HG02678 (cell line): ENCODE data around the gene SCN4A.
"Not testable (repeated sequence)": the region's sequence is repeated elsewhere in the genome, so short reads cannot be mapped to it uniquely, and the experiment has no call there.

ENCODE experiments used
- ATAC-seq: cut with Tn5 transposase; IDR thresholded peaks from one replicate; pipeline ENCODE4 v1.9.1; 2021; ENCODE audit warnings: mild to moderate bottlenecking, moderate library complexity; ENCODE audit not compliant: unreplicated experiment

The SCN4A gene

DNA sequence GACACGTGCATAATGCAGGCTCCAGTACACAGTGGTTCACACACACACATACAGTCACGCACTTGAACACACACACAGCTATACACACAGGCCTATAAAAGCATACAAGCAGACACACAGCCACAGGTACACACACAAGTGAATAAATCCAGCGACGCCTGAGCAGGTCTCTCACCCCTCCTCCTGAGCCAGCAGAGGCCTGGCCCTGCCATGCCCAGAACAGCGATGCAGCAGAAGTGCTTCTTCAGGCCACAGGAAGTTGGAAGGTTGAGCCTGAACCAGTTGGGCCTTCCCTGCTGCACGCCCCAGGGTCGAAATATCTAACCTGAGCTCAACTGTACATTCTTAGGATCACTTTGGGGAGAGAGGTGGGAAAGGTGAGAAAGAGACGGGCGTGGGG is 33.3 kb downstream of the SCN4A start:
- no peak for ATAC-seq

DNA sequence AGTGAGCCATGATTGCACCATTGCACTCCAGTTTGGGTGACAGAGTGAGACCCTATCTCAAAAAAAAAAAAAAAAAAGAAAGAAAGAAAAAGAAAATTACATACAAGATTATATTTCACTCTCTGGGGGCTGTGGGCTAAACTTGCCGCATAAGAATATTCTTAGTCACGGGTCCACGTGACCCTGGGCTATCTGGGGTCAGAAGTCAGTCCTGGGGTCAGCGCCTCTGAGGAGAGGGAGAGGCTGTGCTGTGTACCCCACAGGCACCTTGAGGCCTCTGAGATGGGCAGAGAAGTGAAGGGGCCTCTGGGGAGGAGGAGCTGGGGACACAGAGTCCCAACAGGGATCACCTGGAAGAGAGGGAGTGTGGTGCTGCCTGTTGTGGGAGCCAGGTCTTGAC is 34.8 kb downstream of the SCN4A start:
- ATAC-seq = no peak

- no peak for ATAC-seq
Measured at GRCh38 chr17:63937319-63937718, 35.4 kb downstream of the SCN4A start.

DNA sequence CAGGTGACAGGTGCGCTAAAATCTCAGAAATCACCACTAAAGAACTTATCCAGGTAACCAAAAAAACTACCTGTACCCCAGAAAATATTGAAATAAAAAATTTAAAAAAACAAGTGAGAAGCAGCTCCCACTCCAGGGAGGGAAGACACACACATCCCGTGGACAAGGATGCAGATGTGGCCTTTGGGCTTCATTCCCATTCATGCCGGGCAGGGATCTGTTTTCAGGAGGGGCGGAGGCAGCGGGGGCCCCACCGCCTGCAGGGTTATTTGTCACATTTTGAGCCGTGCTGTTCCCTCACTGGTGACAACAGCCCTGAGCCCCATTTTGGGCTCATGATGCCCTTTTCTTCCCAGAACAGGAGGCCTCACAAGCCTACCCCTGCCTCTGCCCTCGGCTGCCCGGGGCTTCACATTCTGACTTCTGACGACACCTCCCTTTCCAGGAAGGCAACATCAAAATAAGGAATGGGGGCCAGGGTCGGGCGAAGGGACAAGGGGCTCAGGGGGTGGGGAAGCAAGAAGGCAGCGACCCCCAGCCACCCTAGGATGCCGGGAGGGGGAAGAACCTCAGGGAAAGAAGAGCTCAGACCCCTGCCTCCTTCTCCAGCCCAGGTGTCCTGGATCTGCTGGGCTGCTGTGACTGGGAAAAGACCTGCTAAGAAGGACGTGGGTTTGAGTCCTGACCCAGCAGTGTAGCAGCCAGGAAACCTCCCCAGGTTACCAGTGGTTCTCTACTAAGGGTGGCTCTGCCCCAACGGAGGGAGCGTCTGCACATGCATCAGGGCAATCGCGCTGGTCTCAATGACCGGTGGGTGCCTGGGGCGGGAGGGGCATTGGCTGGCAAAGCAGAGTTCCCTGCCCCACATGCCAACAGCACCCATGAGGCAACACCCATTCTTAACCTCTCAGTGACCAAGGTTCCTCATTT is 38.3 kb downstream of the SCN4A start:
- ATAC-seq = no peak

- ATAC-seq = no peak
Measured at GRCh38 chr17:63933598-63933997, 39.1 kb downstream of the SCN4A start.

DNA sequence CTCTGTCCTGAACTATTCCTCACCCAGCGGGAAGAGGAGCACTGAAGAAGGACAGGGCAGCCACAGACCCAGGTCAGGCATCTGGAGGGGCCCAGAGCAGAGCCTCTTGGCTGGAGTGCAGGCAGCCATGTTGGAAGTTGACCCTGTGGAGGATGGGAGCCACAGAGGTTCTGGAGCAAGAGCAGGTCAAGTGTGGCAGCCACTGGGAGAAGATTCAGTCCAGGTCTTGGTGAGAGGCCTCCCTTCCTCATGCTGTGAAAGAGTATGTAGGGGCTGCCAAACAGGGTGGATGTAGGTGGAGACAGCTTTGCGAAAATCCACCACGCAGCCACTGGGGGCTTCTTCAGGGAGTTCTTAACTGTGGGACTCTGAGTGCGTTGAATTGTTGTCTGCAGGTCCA is 40.0 kb downstream of the SCN4A start:
- ATAC-seq = no peak

DNA sequence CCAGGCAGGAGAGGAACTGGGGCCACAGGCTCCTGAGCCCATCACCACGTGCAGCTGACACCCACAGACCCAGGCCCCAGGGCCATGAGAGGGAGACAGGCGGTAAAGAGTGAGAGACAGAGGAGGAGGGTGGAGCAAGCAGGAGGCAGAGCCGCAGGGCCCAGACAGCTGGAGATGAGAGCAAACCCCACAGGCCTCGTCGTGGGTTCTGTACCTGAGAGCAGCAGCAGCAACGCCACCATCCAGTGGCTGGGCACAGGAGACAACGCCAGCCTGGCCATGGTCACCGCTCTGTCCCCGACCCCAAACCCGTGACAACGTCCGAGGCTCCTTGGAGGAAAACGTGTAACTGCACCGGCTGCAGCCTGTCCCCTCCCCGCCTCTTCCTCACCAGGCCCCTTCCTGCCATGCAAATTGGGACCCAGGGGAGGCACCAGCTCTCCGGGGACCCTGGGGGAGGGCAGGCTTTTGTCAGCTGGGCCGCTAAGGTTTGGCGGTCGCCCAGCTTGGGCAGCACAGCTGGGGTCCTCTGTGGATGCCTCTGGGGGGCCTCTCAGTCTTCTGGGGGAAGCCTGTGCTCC is 40.6 kb downstream of the SCN4A start, which contains the start of gene CD79B:
CD79B (minus strand) TSS at position 351 of the 581 bp plus-strand sequence; CDS start at position 281, 70 bp downstream.
- ATAC-seq = peak; percentile 83

DNA sequence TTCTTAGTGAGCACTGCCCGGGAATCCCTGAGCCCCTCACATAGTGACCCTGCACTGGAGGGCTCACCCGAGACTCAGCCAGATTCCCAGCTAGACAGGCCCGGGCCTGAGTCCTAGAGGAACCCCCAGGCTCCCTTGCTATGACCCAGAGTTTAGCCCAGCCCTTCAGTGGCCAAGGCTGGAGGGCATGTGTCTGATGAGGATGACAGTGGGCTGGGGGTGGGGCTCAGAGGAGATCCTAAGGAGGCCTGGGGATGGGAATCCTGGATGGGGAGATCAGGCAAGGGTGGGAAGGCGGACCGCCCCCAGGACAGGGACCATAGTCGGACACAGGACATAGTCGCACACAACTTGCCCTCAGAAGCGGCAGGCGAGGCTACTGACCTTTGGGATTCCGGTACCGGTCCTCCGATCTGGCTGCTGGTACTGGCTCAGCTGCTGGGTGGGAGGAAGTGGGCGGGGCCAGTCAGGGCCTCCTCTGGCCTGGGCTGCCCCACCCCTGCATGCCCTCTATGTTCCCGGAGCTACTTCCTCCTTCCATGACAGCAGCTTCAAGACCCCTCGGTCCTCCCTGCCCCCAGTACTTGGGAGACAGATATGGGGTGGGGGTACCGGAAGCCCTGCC is 41.7 kb downstream of the SCN4A start:
- peak; percentile 37 for ATAC-seq

- no peak for ATAC-seq
Measured at GRCh38 chr17:63929860-63930766, 42.6 kb downstream of the SCN4A start.

- ATAC-seq = no peak
Measured at GRCh38 chr17:63928966-63929695, 43.6 kb downstream of the SCN4A start.

DNA sequence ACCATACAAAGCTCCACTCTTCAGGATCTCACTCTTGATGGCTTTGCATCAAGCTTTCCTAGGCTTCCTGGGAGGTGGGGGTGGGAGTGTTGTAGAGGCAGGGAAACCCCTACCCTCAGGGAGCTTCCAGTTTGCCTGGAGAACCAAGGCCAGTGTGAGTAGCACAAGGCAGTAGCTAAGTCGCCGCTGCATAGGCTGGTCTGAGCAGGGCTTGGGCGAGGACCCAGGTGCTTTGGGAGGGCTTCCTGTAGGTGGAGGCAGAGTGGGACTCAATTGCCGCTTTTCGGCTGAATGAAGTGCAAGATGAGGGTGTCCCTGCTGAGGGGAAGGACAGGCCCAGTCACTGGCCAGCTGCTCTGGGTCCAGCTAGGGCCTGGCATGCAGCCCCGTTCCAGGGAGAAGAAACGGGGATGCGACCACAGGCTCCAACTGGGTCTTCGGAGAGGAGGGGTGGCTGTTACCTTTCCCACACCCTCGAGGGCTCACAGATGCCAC is 44.5 kb downstream of the SCN4A start:
- no peak for ATAC-seq

- no peak for ATAC-seq
Measured at GRCh38 chr17:63927464-63928171, 45.1 kb downstream of the SCN4A start.

- no peak for ATAC-seq
Measured at GRCh38 chr17:63926164-63926563, 46.6 kb downstream of the SCN4A start.

DNA sequence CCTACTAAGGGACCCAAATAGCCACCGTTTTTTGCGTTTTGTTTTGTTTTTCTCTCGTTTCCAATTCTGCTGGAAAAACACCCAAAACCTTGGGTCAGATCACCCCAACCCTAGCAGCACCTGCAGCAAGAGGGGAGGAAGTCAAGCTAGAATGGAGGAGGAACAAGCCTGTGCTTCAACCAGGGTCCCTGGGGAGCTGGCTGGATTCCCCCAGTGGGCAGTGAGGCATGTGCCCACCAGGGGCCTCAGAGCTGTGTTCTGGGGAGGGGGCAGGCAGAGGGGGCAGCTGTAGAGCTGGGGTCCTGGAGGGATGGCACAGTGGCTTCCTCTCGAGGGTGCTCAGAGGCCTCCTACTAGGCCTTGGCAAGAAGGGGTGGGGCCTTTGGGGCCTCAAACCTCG is 47.1 kb downstream of the SCN4A start:
- ATAC-seq = no peak

DNA sequence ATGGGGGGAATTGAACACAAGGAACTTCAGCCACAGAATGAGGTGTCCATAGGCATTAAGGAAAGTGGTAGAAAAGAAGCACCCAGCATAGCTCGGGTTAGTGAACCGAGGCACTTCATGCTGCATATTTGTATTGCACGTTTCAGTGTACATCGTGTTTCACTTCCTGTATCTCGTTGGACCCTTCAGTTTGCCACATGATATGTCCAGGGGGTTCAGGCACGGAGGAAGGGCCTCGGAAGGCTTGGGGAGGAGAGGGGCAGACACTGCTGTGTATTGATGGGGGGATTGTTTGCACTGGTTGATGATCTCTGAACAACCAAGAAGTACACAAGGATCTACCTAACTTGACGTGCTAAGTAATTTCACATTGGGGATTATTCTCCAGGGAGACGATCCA is 50.3 kb downstream of the SCN4A start:
- peak; percentile 49 for ATAC-seq

- ATAC-seq = not testable (repeated sequence)
Measured at GRCh38 chr17:63920779-63921178, 51.9 kb downstream of the SCN4A start.

- ATAC-seq = not testable (repeated sequence)
Measured at GRCh38 chr17:63920050-63920449, 52.7 kb downstream of the SCN4A start.

DNA sequence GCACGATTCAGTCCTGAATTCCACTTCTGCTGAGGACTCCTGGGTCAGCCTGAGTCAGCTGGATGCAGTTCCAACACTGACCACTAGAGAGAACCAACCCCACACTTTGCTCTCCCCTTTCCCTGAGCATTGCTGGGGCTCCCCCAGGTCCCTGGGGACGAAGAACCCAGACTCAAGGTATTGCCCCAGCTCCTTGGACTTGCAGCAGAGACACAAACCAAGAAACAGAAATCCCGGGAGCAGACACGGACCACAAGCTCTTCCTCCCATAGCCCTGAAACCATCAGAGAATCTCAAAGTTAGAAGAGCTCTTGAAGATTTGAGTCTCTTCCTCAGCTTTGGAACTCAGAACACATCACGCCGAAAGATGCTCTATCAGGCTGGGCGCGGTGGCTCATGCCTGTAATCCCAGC is 53.4 kb downstream of the SCN4A start:
- ATAC-seq = peak; percentile 61

DNA sequence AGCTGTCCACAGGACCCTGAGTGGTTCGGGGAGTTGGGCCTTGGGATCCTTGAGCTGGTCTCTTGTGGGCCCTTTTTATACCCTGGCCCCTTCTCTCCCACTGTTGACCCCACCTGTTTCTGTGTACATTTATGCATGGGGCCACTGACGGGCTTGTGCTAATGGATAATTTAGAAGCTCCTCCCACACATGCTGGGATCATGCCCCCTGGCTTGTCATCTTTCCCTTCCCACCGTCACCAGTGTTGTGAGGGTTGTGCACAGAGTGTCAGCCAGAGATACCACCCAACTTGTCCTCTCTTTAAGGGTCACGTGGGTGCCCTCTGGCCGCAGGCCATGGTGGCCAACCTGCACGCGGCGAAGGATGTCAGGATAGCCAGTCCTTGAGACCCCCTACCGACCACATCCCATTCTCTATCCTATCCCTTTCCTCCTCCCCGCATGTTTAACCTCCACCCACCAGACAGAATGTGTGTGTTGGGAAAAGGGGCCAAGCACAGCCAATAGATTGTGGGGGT is 53.9 kb downstream of the SCN4A start, which contains the start of gene GH1:
GH1 (minus strand) TSS at position 51 of the 517 bp plus-strand sequence. CDS start 63 bp downstream, outside the sequence.
- ATAC-seq = not testable (repeated sequence)
